DMS 273 (cell line): ENCODE measurements around the gene NPHP4.

Source experiments
- DNase-seq: peaks from one replicate; lab custom pipeline; 2025; ENCODE audit not compliant: unreplicated experiment; lab: John Stamatoyannopoulos, UW

Gene NPHP4

DNA sequence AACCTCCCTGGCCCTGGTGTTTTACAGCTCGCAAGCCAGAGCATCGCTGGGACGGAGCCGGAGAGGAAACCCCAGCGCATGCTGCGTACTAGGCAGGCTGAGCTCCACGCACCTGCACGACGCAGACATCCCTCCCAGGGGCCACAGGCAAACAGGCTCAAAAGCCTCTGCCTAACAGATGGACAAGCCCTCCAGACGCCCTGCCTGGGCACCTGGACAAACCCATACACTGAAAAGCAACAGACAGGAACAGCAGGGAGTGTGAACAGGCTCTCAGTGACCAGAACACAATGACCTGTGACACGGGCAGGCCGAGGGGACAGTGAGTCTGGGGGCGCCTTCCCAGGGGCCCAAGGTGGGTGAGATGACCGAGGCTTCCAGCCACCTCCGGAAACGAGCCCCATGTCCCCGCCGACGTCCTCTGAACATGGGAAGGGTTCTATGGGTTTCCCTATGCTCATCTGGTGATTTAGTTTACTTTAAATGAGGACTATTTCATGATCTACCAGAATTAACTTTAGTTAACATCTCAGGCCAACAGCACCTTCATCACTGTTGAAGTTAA, 40.3 kb downstream of the NPHP4 start:
- DNase-seq = no peak

DNA sequence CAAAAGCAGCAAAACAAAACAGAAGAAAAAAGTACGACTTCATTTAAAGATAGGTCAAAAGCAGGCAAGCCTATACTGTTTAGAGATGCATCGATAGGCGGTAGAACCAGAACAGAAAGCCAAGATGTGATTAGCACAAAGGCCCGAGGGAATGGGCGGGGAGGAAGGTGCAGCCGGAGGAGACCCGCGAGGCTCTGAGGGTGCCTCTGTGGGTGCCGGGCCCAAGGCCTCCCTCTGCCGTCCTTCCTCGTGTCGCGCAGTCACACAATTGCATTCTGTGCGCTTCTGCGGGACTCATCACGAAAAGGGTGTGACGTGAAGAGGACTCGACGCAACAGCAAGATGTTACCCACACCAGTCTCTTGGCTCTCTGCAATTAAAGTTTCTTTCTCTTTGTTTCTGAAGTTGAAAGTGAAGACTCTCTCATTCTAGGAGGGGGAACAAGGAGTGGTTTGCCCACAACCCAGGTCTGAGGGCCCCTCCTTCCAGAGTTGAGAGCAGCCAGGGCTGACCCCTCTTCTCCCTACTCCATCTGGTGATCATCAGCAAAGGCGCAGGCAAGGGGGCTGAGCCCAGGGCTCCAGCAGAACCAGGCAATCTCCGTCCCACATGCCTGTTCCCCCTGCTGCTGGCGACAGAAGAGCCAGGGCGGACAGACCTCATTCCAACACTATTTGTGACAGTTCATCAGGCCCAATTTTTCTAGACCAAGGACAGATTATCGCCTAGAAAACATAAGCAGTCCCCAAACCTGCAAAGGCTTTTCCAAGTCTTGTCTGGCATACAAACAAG, 41.0 kb downstream of the NPHP4 start:
- no peak for DNase-seq

DNA sequence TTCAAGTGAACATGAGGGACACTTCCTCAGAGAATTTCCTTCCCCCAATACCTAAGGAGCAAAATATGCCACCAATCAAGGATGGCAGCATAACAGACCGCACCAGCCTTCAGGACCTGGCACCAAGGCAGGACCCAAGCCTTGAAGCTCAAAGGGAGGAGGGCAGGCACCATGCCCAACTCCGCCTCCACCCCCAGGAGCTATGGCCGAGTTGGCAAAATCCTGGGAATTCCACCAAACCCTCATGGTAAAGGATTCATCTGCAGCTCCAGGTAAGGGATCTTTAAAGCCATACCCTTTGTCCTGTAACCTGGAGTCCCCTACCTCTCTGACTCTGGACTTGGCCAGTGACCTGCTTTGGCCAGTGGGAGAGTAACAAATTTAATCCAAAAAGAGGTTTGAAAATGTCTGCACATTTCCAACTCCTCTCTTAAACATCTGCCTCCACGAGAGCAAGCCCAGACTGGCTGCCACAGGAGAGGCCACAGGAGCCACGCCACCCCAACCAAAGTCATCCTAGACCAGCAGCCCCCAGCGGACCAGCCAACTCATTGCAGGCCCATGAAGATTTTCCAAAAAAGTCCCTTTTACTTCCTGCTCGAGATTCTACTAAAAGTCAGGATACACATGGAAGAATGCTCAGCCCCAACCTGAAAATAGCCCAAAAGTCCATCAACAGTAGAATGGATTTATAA, 41.9 kb downstream of the NPHP4 start:
- no peak for DNase-seq

DNA sequence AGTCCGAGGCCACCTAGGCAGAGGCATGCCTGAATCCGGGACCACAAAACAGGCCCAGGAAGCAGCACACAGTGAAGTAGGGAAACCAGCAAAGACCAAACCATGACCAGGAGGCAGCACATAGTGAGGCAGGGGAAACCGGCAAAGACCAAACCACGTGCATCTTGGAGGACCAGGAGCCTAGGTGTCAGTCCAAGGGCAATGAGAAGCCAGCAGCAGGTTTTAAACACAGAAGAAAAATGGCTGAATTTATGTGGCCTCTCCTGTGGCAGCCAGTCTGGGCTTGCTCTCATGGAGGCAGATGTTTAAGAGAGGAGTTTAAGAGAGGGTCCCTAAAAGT, 42.5 kb downstream of the NPHP4 start:
- no peak for DNase-seq

DNA sequence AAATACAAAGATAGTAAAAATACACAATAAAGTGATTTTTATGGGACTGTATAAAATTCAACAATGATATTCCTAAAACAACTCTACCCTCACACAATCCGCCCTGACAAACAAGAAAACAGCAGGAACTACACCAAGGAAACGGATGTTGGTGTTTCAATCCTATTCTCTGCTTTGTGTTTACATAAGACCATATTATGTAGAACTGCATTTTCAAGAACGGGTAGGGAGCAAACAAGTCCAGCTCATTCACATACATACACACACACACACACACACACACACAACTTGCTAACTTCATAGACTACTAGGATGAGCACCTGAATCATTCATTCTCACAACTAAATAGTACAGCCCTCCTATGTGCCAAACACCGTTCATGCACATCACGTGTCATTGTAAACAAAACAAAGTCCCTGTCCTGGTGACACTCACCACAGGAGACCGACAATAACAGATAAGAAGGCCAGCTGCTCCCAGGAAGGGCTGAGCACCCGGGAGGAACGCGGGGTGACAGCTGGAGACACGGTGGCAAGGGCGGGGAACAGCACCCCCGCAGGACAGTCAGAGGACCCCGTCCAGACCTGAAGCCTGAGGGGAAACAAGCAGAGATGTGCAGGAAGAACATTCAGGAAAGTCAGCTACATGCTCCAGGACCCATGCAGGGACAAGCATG, 43.0 kb downstream of the NPHP4 start:
- DNase-seq = peak; percentile 50

DNA sequence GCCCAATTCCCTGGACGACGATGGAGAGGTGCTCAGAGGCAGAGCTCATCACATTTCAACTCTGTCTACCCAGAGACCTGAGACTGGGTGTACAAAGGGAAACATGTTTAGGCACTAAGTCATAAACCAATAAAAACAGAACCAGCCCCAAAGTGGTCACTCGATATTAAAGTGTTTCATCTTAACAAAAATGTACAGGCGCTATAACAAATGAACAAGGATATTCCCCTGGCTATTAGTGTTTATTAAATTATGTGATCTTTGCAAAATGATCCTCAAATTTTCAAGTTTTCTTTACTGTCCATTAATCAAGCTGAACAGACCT, 43.6 kb downstream of the NPHP4 start:
- DNase-seq = no peak

DNA sequence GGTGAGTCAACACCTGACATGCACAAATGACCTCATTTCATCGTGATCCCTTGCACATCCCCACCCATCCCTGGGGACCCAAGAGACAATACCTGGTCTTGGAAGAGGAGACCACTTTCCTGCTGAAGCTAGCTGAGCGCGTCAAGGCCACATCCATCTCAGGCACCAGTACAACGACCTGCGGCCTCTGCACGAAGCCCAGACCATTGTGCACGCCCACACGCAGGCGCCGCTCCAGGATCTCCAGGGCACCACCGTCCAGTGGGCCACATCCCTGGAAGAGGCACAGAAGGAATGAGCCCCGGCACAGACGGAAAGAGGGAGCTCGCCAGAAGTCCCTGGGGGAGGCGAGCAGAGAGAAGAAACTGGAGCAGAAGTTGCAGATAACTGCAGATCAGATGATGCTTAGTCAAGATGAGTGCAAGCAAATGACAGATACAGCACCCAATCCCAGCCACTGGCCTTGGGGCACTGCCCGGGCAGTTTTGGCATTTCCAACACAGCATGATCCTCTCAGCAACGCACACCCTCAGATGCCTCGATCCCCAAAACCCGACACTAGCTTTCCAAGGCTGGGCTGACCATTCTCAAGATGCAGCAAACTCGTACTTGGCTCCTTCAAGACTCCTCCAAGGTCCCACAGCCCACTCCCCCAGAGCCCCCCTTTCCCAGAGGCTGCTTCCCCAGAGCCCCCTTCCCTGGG, 44.1 kb downstream of the NPHP4 start:
- DNase-seq = no peak

DNA sequence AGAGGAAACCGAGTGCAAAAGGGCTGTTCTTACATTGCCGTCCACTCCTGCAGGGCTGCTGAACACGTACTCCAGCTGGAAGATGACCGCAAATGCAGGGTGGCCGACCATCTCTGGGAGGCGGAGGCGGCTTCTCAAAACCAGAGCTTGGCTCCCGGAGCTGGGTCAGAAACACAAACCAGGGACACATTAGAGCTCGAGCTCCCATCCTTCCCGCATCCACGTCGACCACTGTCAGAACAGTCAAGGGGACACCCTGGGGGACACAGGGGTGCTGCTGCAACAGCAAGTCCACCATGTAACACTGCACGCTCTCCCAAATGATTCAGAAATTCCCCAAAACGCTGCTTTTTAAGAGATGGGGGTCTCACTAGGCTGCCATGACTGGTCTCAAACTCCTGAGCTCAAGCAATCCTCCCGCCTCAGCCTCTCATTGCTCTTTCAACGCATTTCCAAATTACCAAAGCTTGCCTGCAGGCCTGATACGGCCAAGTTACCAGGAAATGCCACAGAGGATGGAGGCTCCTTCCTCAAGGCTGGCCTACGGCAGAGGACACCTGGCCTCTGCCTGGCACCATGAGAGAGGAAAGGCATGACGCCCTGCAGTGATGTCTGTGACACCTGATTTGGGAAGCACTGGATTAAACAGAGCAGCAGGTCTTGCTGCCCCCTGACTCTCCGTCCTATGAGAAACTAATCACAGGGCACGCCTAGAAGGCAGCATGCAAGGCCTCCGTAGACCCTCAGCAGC, 45.0 kb downstream of the NPHP4 start:
- no peak for DNase-seq

DNA sequence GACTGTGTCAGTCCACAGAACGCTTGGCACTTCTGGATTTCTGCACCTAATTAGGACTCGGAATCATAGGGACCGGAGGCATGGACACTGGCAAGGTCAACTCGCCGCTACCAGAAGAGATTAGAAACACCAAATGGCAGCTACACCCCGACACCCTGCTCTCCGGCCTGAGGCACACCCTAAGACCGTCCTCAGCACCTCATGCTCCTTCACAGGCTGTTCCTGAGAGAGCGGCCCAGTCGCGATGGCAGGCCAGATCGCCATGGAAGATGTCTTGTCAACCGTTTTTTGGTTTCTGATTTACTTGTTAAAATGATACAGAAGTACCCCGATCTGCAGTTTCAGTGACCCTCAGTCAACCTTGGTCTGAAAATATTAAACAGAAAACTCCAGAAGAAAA, 46.8 kb downstream of the NPHP4 start:
- no peak for DNase-seq

DNA sequence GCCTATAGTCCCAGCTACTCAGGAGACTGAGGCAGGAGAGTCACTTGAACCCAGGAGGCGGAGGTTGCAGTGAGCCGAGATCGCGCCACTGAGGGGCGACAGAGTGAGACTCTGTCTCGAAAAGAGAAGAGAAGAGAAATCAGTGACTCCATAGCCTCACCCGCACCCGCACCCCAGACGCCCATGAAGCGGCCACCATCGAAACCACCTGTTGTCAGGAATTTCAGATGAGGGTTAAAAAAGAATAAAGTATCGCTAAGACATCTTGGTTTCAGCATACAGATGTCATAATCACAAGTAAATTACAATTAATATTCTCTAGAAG, 47.4 kb downstream of the NPHP4 start:
- DNase-seq = no peak

DNA sequence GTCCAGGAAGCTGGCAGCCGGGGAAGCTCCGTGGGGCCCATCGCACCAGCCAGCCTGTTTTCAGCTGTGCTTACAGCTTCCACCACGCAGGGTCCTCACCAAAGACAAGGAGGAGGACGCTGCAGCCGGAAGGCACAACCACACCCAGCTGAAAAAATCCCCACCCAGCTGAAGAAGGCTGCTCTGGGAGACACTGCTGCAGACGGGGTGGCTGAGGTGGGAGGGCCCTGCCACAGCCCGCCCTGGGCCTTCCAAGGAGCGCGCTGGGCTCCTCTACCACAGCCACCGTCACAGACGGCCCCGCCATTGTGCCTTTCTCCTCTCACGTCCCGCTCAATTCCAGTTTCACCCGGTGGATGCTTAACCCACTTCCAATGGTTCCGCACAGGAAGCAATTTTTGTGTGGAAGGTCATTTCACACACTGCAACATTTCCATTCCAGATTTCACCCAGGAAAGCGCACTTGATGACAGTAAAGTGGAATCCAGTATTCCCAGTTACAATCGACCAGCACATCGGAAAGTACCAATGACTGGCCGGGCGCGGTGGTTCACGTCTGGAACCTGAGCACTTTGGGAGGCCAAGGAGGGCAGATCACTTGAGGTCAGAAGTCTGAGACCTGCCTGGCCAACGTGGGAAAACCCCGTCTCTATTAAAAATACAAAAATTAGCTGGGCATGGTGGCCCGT, 47.9 kb downstream of the NPHP4 start:
- no peak for DNase-seq

DNA sequence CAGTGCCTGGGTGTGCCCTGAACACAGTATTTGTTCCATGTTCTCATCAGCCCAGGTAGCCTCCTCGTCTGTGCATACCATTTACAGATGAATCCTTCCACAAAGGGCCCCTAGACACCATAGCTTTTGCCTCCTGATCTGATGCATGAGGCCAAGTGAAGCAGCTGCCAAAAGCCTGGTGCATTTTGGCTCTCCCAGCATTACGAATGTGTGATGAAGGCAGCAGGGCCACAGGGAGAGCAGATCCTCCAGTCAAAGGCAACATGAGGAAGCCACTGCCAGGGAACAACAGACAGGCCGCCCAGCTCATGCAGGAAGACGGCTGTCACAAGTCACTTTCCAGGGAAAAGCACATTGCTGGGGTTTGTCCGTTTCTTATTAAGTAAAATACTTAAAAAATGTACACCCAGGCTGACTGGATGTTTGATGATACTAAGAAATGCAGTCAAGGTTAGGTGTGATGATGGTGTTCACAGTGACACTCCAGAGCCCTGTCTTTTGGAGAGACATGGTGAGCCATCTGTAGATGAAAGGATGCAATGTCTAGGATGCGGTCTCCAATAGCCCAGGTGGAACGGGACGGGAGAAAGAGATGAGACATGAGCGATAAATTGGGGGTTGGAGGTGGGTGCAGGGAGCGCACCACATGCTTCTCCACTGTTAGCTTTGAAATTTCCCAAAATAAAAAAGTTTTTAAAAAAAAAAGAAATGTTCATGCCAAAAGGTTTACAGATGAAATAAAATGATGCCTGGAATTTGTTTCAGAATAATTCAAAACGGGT, 48.7 kb downstream of the NPHP4 start:
- DNase-seq = no peak

DNA sequence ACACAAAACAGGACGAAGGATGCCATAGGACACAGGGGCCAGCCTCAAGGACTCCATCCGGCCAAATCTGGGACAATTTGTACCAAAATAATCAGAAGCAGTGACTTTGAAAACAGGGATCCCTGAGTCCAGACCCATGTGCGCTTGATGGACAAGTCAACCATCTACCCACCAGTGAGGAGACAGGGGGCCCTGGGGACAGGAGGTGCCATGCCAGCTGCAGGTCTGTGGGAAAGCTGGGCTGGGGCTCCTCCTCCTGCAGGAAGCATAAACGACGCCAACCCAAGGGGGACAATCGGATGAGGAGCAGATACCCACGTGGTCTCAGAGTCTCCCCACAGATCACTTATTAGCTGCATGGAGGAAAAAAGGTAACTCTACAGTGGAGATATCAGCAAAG, 50.6 kb downstream of the NPHP4 start:
- DNase-seq = no peak

DNA sequence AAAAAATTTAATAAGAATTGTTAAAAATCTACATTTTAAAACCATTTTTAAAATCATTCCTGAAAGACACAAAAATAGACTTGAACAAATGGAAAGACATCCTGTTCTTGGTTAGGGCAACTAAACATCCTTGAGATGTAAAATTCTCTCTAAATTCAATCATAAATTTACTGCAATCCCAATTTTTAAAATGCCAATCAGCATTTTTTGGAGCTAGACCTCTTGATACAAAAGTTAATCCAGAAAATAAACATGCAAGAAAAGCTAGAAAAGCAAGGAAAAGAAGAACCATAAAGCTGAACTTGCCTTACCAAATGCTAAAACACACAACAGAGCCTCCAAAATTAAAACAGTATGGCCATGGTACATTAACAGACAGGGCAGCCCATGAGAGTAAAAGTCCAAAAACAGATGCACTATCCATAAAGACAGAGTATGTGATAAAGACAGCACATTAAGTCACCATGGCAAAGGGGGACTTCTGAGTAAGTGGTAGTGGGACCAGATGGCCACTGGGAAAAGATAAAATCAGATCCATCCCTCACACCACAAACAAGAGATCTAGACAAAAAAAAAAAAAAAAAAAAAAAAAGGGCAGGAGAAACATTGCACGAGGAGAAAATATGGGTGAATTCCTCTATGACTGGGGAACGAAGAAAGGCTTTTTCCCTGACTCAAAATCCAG, 51.4 kb downstream of the NPHP4 start:
- DNase-seq = no peak

DNA sequence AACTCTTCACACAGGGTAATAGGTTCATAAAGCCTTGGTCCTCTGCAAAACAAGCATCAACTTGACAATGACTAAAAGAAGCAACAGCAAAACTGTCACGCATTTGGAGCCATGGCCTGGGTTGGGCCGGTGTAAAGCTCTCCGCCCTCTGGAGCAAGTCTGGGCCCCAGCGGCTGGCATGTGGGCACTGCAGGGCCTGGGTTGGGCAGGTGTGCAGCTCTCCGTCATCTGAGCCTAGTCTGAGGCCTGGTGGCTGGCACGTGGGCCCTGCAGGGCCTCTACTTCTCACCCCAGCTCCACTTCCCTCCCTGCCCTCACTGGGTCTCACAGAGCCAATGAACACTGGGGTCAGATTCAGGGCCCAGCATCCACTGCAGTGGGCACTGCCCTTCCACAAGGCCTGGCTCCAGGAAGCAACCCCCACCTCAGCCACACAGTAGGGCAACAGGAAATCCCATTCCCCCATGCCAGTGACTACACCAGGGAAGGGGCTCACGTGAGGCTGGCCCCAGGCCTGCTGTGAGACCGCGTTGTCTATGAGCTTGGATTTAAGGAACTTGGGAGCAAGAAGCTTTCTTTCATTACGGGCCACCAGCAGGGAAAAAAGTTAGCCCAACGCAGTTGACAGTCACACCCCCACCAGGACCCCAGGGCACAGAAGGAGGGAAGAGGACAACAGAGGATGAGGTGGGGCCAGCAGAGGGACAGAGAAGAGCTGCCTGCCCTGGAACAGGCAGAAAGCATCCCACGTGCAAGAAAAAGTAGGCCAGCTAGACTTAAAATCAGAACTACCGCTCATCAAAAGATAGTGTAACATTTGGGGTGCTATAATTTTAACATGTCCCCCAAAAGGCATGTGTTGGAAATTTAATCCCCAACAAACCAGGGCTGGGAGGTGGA, 52.7 kb downstream of the NPHP4 start:
- no peak for DNase-seq

DNA sequence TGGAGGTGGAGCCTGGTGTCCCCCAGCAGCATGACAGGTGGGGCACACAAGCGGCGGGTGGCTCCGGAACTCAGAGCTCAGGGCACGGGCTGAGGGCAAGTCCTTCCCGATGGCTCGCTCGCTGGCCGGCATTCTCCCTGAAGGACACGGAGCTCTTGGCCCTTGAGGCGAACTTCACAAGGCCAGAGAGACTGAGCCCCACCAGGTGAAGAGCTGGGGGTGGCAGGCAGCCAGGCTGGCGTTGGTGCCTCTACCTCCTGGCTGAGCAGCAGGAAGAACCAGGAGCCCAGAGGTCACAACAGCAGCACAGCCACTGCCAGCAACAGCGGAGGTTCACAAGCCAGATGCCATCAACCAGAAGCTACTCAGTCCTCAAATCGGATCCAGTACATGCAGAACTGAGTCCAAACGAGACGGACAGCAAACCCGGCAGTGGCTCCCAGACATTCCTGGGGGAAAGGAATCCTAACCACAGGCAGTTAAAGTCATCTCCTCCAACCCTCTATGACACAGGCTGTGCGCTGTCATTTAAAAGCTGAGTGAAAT, 54.1 kb downstream of the NPHP4 start:
- no peak for DNase-seq

DNA sequence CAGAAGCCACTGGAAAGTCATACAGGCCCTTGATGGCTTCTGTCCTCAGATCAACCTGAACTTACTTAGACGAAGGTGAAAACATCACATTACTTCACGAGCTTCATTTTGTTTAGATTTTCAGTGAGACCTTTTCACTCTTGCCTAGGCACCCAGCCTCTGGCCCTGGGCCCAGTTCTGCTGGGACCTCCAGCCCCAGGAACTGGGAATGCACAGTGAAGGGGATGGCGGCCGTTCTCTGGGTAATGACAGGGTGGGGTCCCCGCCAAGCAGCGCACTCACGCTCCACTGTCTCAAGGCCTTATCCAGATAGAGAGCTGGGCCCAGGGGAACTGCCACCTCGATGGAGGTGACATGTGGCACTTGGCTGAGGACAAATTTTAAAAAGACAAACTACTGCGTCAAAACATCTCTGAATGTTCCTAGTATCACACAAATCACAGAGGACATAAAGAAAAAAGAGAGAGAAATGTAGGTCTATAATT, 54.8 kb downstream of the NPHP4 start:
- DNase-seq = no peak
